Activated T-helper 1 cell treated with anti-CD3 and anti-CD28 coated beads, Interleukin-2, amount 50 U/mL, for 16 hours (primary cell): ENCODE measurements around the gene PARL.
"Not testable (repeated sequence)": the region's sequence is repeated elsewhere in the genome, so short reads cannot be mapped to it uniquely, and the experiment has no call there.

Source experiments
- DNase-seq, 2 donors: peaks; one replicate each; pipeline ENCODE4 v3.0.0-alpha.2; 2020; ENCODE audit warnings: low read depth in 1 of 2, low spot score in 1 of 2

Gene PARL

GRCh38 chr3:183792976-183793375 is 91.7 kb downstream of the PARL start:
- no peak for DNase-seq

DNA sequence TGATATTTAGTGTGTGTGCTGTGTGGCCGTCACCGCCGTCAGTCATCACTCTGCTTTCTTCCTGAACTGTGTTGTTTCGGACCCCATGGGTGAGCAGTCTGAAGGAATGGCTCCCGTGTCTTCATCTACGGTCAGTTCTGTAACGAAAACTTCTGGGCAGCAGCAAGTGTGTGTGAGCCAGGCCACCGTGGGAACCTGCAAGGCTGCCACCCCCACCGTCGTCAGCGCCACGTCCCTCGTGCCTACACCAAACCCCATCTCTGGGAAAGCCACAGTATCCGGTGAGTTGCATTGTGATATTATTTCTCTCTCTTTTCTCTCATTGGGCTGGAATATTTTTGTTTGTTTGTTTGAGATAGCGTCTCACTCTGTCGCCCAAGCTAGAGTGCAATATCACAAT is 94.0 kb downstream of the PARL start:
- DNase-seq: no peak

GRCh38 chr3:183789826-183790225 is 94.9 kb downstream of the PARL start:
- DNase-seq: no peak

DNA sequence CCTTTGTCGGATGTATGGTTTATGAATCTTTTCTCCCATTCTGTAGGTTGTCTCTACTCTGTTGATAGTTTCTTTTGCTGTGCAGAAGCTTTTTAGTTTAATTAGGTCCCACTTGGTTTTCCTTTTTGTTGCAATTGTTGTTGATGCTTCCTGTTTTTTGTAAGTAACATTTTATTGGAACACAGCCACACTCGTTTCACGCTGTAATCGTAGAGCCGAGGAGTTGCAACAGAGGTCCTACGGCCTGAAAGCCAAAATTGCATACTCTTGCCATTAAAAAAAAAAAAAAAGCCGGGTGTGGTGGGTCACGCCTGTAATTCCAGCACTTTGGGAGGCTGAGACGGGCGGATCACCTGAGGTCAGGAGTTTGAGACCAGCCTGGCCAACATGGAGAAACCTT is 100.2 kb downstream of the PARL start:
- DNase-seq: not testable (repeated sequence)

- no peak for DNase-seq
Observed at GRCh38 chr3:183782576-183783276, 102.0 kb downstream of the PARL start.

- DNase-seq: no peak
Observed at GRCh38 chr3:183781246-183781645, 103.4 kb downstream of the PARL start.

DNA sequence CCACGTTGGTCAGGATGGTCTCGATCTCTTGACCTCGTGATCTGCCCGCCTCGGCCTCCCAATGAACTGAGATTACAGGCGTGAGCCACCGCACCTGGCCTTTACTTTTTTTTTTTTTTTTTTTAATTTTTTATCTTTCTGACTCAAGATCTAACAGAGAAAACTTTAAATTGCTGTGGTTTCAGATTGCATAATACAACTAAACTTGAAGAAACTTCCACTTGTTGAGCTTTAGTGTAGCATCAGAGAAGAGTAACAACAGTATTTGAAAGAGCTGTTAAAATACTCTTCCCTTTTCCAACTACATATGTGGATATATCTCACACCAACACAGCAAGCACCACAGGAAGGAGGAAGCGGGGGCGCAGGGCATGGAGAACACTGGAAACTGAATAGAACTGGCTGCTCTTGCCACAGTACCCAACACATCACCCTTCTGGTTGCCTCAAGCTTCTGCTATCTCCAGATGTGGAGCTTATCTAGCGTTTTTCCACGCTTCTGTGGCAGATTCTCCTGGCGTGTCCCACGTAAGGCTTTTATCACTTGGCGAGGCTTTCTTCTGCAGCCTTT is 104.7 kb downstream of the PARL start:
- DNase-seq: no peak
